ENCODE data around the gene KRTAP10-3. TPM values are rescaled to one million over a fixed set of nuclear protein-coding genes. Genes with fewer than 3 reads are reported as not detected.
A peak's percentile ranks its signal among the peaks of the same experiment; 100 is the strongest.

The KRTAP10-3 gene
- total and polyA plus RNA-seq, 2 of the 13 experiments (the other 11 are each of a cell fraction or from before 2014, with no cell fraction given) = not detected

DNA sequence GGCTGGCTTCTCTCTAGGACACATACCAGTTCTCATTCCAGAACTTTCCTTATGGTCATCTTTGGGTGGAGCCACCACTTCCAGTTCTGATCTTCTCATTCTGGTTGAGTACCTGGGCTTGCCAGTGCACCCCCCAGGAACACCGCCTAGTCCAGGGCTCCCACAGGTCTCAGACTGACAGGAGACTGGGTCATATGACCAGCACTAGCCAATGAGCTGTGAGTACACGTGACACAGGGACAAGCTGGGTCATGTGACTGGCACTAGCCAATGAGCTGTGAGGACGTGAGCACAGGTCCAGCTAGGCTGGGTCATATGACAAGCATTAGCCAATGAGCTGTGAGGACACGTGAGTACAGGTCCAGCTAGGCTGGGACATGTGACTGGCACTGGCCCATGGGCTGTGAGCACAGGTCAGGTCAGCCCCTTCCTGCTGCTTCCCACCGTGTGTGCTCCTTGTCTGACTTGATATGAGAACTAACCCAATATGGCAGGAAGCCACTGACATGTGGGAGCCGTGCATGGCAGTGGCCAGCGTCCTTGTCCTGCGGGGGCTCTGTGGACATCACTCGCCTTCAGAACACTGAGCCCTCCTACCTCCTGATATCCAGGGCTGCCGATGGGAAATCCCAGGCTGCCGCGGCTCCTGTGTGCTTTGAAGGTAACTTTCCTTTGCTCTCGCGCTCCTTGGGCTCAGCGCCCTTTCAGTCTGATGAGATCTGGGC is 41.3 kb downstream of the KRTAP10-3 start (continued):
- TF ChIP-seq, protein P1, sequence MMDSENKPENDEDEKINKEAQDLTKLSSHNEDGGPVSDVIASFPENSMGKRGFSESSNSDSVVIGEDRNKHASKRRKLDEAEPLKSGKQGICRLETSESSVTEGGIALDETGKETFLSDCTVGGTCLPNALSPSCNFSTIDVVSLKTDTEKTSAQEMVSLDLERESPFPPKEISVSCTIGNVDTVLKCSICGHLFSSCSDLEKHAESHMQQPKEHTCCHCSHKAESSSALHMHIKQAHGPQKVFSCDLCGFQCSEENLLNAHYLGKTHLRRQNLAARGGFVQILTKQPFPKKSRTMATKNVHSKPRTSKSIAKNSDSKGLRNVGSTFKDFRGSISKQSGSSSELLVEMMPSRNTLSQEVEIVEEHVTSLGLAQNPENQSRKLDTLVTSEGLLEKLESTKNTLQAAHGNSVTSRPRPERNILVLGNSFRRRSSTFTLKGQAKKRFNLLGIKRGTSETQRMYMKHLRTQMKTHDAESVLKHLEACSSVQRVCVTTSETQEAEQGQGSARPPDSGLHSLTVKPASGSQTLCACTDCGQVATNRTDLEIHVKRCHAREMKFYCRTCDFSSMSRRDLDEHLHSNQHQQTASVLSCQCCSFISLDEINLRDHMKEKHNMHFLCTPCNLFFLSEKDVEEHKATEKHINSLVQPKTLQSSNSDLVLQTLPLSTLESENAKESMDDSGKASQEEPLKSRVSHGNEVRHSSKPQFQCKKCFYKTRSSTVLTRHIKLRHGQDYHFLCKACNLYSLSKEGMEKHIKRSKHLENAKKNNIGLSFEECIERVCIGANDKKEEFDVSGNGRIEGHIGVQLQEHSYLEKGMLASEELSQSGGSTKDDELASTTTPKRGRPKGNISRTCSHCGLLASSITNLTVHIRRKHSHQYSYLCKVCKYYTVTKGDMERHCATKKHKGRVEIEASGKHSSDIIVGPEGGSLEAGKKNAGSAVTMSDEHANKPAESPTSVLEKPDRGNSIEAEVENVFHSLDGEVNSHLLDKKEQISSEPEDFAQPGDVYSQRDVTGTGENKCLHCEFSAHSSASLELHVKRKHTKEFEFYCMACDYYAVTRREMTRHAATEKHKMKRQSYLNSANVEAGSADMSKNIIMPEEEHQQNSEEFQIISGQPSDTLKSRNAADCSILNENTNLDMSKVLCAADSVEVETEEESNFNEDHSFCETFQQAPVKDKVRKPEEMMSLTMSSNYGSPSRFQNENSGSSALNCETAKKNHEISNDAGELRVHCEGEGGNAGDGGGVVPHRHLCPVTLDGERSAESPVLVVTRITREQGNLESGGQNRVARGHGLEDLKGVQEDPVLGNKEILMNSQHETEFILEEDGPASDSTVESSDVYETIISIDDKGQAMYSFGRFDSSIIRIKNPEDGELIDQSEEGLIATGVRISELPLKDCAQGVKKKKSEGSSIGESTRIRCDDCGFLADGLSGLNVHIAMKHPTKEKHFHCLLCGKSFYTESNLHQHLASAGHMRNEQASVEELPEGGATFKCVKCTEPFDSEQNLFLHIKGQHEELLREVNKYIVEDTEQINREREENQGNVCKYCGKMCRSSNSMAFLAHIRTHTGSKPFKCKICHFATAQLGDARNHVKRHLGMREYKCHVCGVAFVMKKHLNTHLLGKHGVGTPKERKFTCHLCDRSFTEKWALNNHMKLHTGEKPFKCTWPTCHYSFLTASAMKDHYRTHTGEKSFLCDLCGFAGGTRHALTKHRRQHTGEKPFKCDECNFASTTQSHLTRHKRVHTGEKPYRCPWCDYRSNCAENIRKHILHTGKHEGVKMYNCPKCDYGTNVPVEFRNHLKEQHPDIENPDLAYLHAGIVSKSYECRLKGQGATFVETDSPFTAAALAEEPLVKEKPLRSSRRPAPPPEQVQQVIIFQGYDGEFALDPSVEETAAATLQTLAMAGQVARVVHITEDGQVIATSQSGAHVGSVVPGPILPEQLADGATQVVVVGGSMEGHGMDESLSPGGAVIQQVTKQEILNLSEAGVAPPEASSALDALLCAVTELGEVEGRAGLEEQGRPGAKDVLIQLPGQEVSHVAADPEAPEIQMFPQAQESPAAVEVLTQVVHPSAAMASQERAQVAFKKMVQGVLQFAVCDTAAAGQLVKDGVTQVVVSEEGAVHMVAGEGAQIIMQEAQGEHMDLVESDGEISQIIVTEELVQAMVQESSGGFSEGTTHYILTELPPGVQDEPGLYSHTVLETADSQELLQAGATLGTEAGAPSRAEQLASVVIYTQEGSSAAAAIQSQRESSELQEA (CRISPR knock-in tag; IDR thresholded peaks at IDR 0.05; ENCODE audit: not compliant biosample characterization) = no peak
- TF ChIP-seq EZH2 (conservative IDR thresholded peaks at IDR 0.05; ENCODE audit: low read depth, low read length) (no peak), SMARCC2 (IDR thresholded peaks at IDR 0.05) (no peak), ERF (CRISPR knock-in tag; IDR thresholded peaks at IDR 0.05) (no peak), MEF2D (CRISPR knock-in tag; IDR thresholded peaks at IDR 0.05) (0 out of 2 replicates have a peak, but pooled peaks have one; percentile 39), TEAD3 (CRISPR knock-in tag; optimal IDR thresholded peaks at IDR 0.05; ENCODE audit: borderline replicate concordance) (peak; percentile 44), PHF20 (CRISPR knock-in tag; IDR thresholded peaks at IDR 0.05) (peak; percentile 77), MTA3 (CRISPR knock-in tag; IDR thresholded peaks at IDR 0.05) (no peak), SIX1 (CRISPR knock-in tag; IDR thresholded peaks at IDR 0.05; ENCODE audit: borderline replicate concordance) (no peak), ZNF543 (CRISPR knock-in tag; IDR thresholded peaks at IDR 0.05) (no peak), SMAD1 (CRISPR knock-in tag; IDR thresholded peaks at IDR 0.05; ENCODE audit: borderline replicate concordance, low read depth) (no peak), JUN (CRISPR knock-in tag; IDR thresholded peaks at IDR 0.05) (no peak), PATZ1 (CRISPR knock-in tag; IDR thresholded peaks at IDR 0.05) (0 out of 2 replicates have a peak, but pooled peaks have one; percentile 25), ZSCAN9 (CRISPR knock-in tag; IDR thresholded peaks at IDR 0.05; ENCODE audit: borderline replicate concordance) (0 out of 2 replicates have a peak, but pooled peaks have one; percentile 21)
- TF ChIP-seq, protein P2, sequence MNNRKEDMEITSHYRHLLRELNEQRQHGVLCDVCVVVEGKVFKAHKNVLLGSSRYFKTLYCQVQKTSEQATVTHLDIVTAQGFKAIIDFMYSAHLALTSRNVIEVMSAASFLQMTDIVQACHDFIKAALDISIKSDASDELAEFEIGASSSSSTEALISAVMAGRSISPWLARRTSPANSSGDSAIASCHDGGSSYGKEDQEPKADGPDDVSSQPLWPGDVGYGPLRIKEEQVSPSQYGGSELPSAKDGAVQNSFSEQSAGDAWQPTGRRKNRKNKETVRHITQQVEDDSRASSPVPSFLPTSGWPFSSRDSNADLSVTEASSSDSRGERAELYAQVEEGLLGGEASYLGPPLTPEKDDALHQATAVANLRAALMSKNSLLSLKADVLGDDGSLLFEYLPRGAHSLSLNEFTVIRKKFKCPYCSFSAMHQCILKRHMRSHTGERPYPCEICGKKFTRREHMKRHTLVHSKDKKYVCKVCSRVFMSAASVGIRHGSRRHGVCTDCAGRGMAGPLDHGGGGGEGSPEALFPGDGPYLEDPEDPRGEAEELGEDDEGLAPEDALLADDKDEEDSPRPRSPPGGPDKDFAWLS (CRISPR knock-in tag; IDR thresholded peaks at IDR 0.05; ENCODE audit: borderline replicate concordance) = no peak
- TF ChIP-seq, protein P3, sequence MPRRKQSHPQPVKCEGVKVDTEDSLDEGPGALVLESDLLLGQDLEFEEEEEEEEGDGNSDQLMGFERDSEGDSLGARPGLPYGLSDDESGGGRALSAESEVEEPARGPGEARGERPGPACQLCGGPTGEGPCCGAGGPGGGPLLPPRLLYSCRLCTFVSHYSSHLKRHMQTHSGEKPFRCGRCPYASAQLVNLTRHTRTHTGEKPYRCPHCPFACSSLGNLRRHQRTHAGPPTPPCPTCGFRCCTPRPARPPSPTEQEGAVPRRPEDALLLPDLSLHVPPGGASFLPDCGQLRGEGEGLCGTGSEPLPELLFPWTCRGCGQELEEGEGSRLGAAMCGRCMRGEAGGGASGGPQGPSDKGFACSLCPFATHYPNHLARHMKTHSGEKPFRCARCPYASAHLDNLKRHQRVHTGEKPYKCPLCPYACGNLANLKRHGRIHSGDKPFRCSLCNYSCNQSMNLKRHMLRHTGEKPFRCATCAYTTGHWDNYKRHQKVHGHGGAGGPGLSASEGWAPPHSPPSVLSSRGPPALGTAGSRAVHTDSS (CRISPR knock-in tag; conservative IDR thresholded peaks at IDR 0.05) = no peak
